ENCODE data around the gene PRPH2. TPM values are rescaled to one million over a fixed set of nuclear protein-coding genes. Genes with fewer than 3 reads are reported as not detected.
"Not testable (repeated sequence)": the region's sequence is repeated elsewhere in the genome, so short reads cannot be mapped to it uniquely, and the experiment has no call there.

The PRPH2 gene
- total RNA-seq, 2 donors from 2014 or later: 0.32 to 0.35 TPM

- no peaks in the 10 kb centered on the region for H3K27me3 ChIP-seq
- H3K4me1 ChIP-seq: no peaks in the 10 kb centered on the region
- no peak overlapping the region for H3K4me3 ChIP-seq
- H3K27ac ChIP-seq: no peak overlapping the region
- no peak for DNase-seq
- TF ChIP-seq CTCF (IDR thresholded peaks at IDR 0.05): no peak
- H3K9ac ChIP-seq (ENCODE audit: low read depth in 2 of 2, low read length in 2 of 2): no peak overlapping the region
- intact Hi-C loops (cut with DNase I): no loop called here
- no peaks in the 10 kb centered on the region for H3K36me3 ChIP-seq
- H3K9me3 ChIP-seq: no peaks in the 10 kb centered on the region
These were observed 13.6 kb upstream of the PRPH2 start for GRCh38 chr6:42735976-42736375.

GRCh38 chr6:42733867-42734481, 11.6 kb upstream of the PRPH2 start:
- H3K27ac ChIP-seq; H3K27me3 ChIP-seq; H3K36me3 ChIP-seq; DNase-seq; H3K9me3 ChIP-seq; H3K9ac ChIP-seq (ENCODE audit: low read depth in 2 of 2, low read length in 2 of 2); intact Hi-C loops (cut with DNase I); H3K4me3 ChIP-seq; H3K4me1 ChIP-seq: not testable (repeated sequence)

- Histone ChIP-seq H3K36me3 (no peaks in the 10 kb centered on the region), H3K4me3 (no peak overlapping the region), H3K27me3 (no peaks in the 10 kb centered on the region), H3K9me3 (no peaks in the 10 kb centered on the region), H3K27ac (no peak overlapping the region), H3K9ac (ENCODE audit: low read depth in 2 of 2, low read length in 2 of 2) (no peak overlapping the region), H3K4me1 (no peaks in the 10 kb centered on the region)
- TF ChIP-seq CTCF (IDR thresholded peaks at IDR 0.05): no peak
- no peak for DNase-seq
- intact Hi-C loops (cut with DNase I): loop anchor here (5.0 kb wide), 1 partner anchor 67 kb away; no protein-coding TSS in a partner anchor
These were observed 7.3 kb upstream of the PRPH2 start for GRCh38 chr6:42729731-42730130.

- DNase-seq: peak; percentile 26
- Histone ChIP-seq H3K36me3 (no peaks in the 10 kb centered on the region), H3K27ac (peak overlapping the region; percentile 43), H3K27me3 (no peaks in the 10 kb centered on the region), H3K4me3 (peak overlapping the region; percentile 49), H3K4me1 (no peaks in the 10 kb centered on the region), H3K9me3 (no peaks in the 10 kb centered on the region), H3K9ac (ENCODE audit: low read depth in 2 of 2, low read length in 2 of 2) (peak overlapping the region; percentile 59 to 72)
- TF ChIP-seq CTCF (IDR thresholded peaks at IDR 0.05): no peak
- intact Hi-C loops (cut with DNase I): loop anchor here (5.0 kb wide), 1 partner anchor 65 kb away; no protein-coding TSS in a partner anchor
These were observed 5.2 kb upstream of the PRPH2 start for GRCh38 chr6:42727627-42728026.

GRCh38 chr6:42727087-42727611, 4.8 kb upstream of the PRPH2 start:
- H3K9ac ChIP-seq (ENCODE audit: low read depth in 2 of 2, low read length in 2 of 2): peak overlapping the region; percentile 59 to 72
- H3K4me1 ChIP-seq: no peaks in the 10 kb centered on the region
- intact Hi-C loops (cut with DNase I): loop anchor here (5.0 kb wide), 1 partner anchor 65 kb away; no protein-coding TSS in a partner anchor
- H3K27ac ChIP-seq: peak overlapping the region; percentile 43
- peak overlapping the region; percentile 49 for H3K4me3 ChIP-seq
- peak; percentile 40 for DNase-seq
- TF ChIP-seq CTCF (IDR thresholded peaks at IDR 0.05): no peak
- no peaks in the 10 kb centered on the region for H3K36me3 ChIP-seq
- H3K9me3 ChIP-seq: no peaks in the 10 kb centered on the region
- H3K27me3 ChIP-seq: no peaks in the 10 kb centered on the region

- intact Hi-C loops (cut with DNase I): loop anchor here (5.0 kb wide), 1 partner anchor 64 kb away; no protein-coding TSS in a partner anchor
These were observed 4.2 kb upstream of the PRPH2 start for GRCh38 chr6:42726485-42727086.

More at GRCh38 chr6:42726485-42727086, 4.2 kb upstream of the PRPH2 start:
- DNase-seq: peak; percentile 81
- Histone ChIP-seq H3K27me3 (no peaks in the 10 kb centered on the region), H3K36me3 (no peaks in the 10 kb centered on the region), H3K9me3 (no peaks in the 10 kb centered on the region), H3K9ac (ENCODE audit: low read depth in 2 of 2, low read length in 2 of 2) (peak overlapping the region; percentile 59 to 72), H3K27ac (peak overlapping the region; percentile 43), H3K4me3 (peak overlapping the region; percentile 49), H3K4me1 (no peaks in the 10 kb centered on the region)
- peak; percentile 90 for TF ChIP-seq CTCF (IDR thresholded peaks at IDR 0.05)
